ENCODE data around the gene PACS2. TPM values are rescaled to one million over a fixed set of nuclear protein-coding genes. Genes with fewer than 3 reads are reported as not detected.

The PACS2 gene
- total RNA-seq, 3 donors from 2014 or later (not counting 1 experiment from before 2014, with no cell fraction given): 58.4 to 76.5 (median 69.2) TPM

GRCh38 chr14:105430042-105430441 lies 115.5 kb downstream of the PACS2 start:
- Mint-ChIP-seq H3K27ac (no peak overlapping the region), H3K4me3 (no peak overlapping the region), H3K27me3 (ENCODE audit: low read depth in 2 of 2) (no peaks in the 10 kb centered on the region), H3K36me3 (no peaks in the 10 kb centered on the region), H3K9me3 (no peaks in the 10 kb centered on the region), H3K4me1 (peaks cover 22 to 24% of the 10 kb centered on the region in 2 donors)
- H3K4me1 ChIP-seq (ENCODE audit: control insufficient read depth, insufficient read depth, low read length): no peaks in the 10 kb centered on the region
- no peak for DNase-seq
- WGBS (ENCODE audit: insufficient coverage): 93% methylated on average over 6 of the region's 6 CpGs
- no peak for ATAC-seq
- H3K9me3 ChIP-seq (ENCODE audit: control insufficient read depth, insufficient read depth, low read length): no peaks in the 10 kb centered on the region
- no peak overlapping the region for H3K4me3 ChIP-seq (ENCODE audit: low read length)
- H3K27ac ChIP-seq (ENCODE audit: low read length): no peak overlapping the region
- no peak for TF ChIP-seq CTCF (IDR thresholded peaks at IDR 0.05)
- intact Hi-C loops (cut with micrococcal nuclease): no loop called here
- no peaks in the 10 kb centered on the region for H3K27me3 ChIP-seq (ENCODE audit: control insufficient read depth, insufficient read depth, low read length)
- no peaks in the 10 kb centered on the region for H3K36me3 ChIP-seq (ENCODE audit: control insufficient read depth, insufficient read depth, low read length)

- Histone ChIP-seq H3K4me3 (ENCODE audit: low read length) (no peak overlapping the region), H3K27ac (ENCODE audit: low read length) (no peak overlapping the region), H3K27me3 (ENCODE audit: control insufficient read depth, insufficient read depth, low read length) (no peaks in the 10 kb centered on the region), H3K9me3 (ENCODE audit: control insufficient read depth, insufficient read depth, low read length) (no peaks in the 10 kb centered on the region), H3K4me1 (ENCODE audit: control insufficient read depth, insufficient read depth, low read length) (no peaks in the 10 kb centered on the region), H3K36me3 (ENCODE audit: control insufficient read depth, insufficient read depth, low read length) (no peaks in the 10 kb centered on the region)
- intact Hi-C loops (cut with micrococcal nuclease): no loop called here
- Mint-ChIP-seq H3K27me3 (ENCODE audit: low read depth in 2 of 2) (no peaks in the 10 kb centered on the region), H3K4me1 (peaks cover 27 to 28% of the 10 kb centered on the region in 2 donors), H3K9me3 (no peaks in the 10 kb centered on the region), H3K36me3 (no peaks in the 10 kb centered on the region), H3K27ac (no peak overlapping the region), H3K4me3 (no peak overlapping the region)
- DNase-seq: no peak
- WGBS (ENCODE audit: insufficient coverage): 84% methylated on average over 7 of the region's 9 CpGs
- TF ChIP-seq CTCF (IDR thresholded peaks at IDR 0.05): no peak
- ATAC-seq: no peak
These were observed 116.0 kb downstream of the PACS2 start for GRCh38 chr14:105430565-105430964.

- TF ChIP-seq CTCF (IDR thresholded peaks at IDR 0.05): no peak
- Histone ChIP-seq H3K4me3 (ENCODE audit: low read length) (no peak overlapping the region), H3K9me3 (ENCODE audit: control insufficient read depth, insufficient read depth, low read length) (no peaks in the 10 kb centered on the region), H3K27ac (ENCODE audit: low read length) (no peak overlapping the region), H3K36me3 (ENCODE audit: control insufficient read depth, insufficient read depth, low read length) (no peaks in the 10 kb centered on the region), H3K27me3 (ENCODE audit: control insufficient read depth, insufficient read depth, low read length) (no peaks in the 10 kb centered on the region), H3K4me1 (ENCODE audit: control insufficient read depth, insufficient read depth, low read length) (no peaks in the 10 kb centered on the region)
- no peak for DNase-seq
- H3K9me3 Mint-ChIP-seq: no peaks in the 10 kb centered on the region
- intact Hi-C loops (cut with micrococcal nuclease): no loop called here
- no peaks in the 10 kb centered on the region for H3K27me3 Mint-ChIP-seq (ENCODE audit: low read depth in 2 of 2)
- H3K27ac Mint-ChIP-seq: no peak overlapping the region
- no peaks in the 10 kb centered on the region for H3K36me3 Mint-ChIP-seq
- H3K4me1 Mint-ChIP-seq: peaks cover 32 to 33% of the 10 kb centered on the region in 2 donors
- WGBS (ENCODE audit: insufficient coverage): 100% methylated on average over 1 of the region's 1 CpG
- ATAC-seq: no peak
- H3K4me3 Mint-ChIP-seq: no peak overlapping the region
These were observed 116.7 kb downstream of the PACS2 start for GRCh38 chr14:105431256-105431655.

- H3K4me1 ChIP-seq (ENCODE audit: control insufficient read depth, insufficient read depth, low read length): no peaks in the 10 kb centered on the region
- H3K36me3 Mint-ChIP-seq: no peaks in the 10 kb centered on the region
- H3K27me3 ChIP-seq (ENCODE audit: control insufficient read depth, insufficient read depth, low read length): no peaks in the 10 kb centered on the region
- H3K27me3 Mint-ChIP-seq (ENCODE audit: low read depth in 2 of 2): no peaks in the 10 kb centered on the region
- ATAC-seq: no peak
- DNase-seq: no peak
- H3K4me3 ChIP-seq (ENCODE audit: low read length): no peak overlapping the region
- H3K9me3 ChIP-seq (ENCODE audit: control insufficient read depth, insufficient read depth, low read length): no peaks in the 10 kb centered on the region
- H3K27ac ChIP-seq (ENCODE audit: low read length): no peak overlapping the region
- 95% methylated on average over 12 of the region's 12 CpGs for WGBS (ENCODE audit: insufficient coverage)
- peaks cover 24 to 25% of the 10 kb centered on the region in 2 donors for H3K4me1 Mint-ChIP-seq
- no peaks in the 10 kb centered on the region for H3K9me3 Mint-ChIP-seq
- intact Hi-C loops (cut with micrococcal nuclease): no loop called here
- H3K4me3 Mint-ChIP-seq: no peak overlapping the region
- H3K27ac Mint-ChIP-seq: no peak overlapping the region
- no peak for TF ChIP-seq CTCF (IDR thresholded peaks at IDR 0.05)
- no peaks in the 10 kb centered on the region for H3K36me3 ChIP-seq (ENCODE audit: control insufficient read depth, insufficient read depth, low read length)
These were observed 118.1 kb downstream of the PACS2 start for GRCh38 chr14:105432657-105433056.
